ENCODE results near the gene NDE1.

NDE1 gene

GRCh38 chr16:15636392-15636873 lies 13.6 kb upstream of the NDE1 start:
- Histone ChIP-seq H3K9ac (ENCODE audit: low read depth, low read length, poor library complexity) (no peak overlapping the region), H3K23ac (ENCODE audit: low read depth, low read length, poor library complexity) (no peak overlapping the region), H3K79me1 (ENCODE audit: low read depth, low read length) (peaks cover 5% of the 10 kb centered on the region), H4K91ac (ENCODE audit: low read depth, low read length, poor library complexity) (no peak overlapping the region), H3K36me3 (replicated peaks in 1 of 2; ENCODE audit: control insufficient read depth in 2 of 2, insufficient read depth in 2 of 2, low read length in 2 of 2) (peaks cover 28 to 79% of the 10 kb centered on the region in 2 donors), H3K14ac (ENCODE audit: low read length) (no peak overlapping the region), H3K27me3 (ENCODE audit: control insufficient read depth in 3 of 3, insufficient read depth in 3 of 3, low read depth in 1 of 3, low read length in 3 of 3) (no peaks in the 10 kb centered on the region), H2AFZ (ENCODE audit: low read length) (no peak overlapping the region), H3K9me3 (replicated peaks in 1 of 2; ENCODE audit: control insufficient read depth in 2 of 2, insufficient read depth in 1 of 2, low read depth in 1 of 2, low read length in 2 of 2) (no peaks in the 10 kb centered on the region), H2BK5ac (ENCODE audit: low read length) (no peak overlapping the region), H3K4me2 (ENCODE audit: insufficient read depth, low read length, poor library complexity, severe bottlenecking) (no peak overlapping the region), H2BK15ac (ENCODE audit: low read length) (no peak overlapping the region), H3K4me3 (ENCODE audit: low read length in 2 of 2) (no peak overlapping the region), H2AK5ac (ENCODE audit: low read depth, low read length) (no peak overlapping the region), H3K4me1 (ENCODE audit: control insufficient read depth in 2 of 2, insufficient read depth in 1 of 2, low read depth in 1 of 2, low read length in 2 of 2) (no peaks in the 10 kb centered on the region), H3K18ac (ENCODE audit: low read length) (no peak overlapping the region), H3K4ac (ENCODE audit: low read length) (no peak overlapping the region), H4K8ac (ENCODE audit: low read depth, low read length) (no peak overlapping the region), H2BK12ac (ENCODE audit: low read length) (no peak overlapping the region), H2BK120ac (ENCODE audit: low read depth, low read length) (no peak overlapping the region), H3K27ac (replicated peaks; ENCODE audit: low read length) (no peak overlapping the region)
- DNase-seq (ENCODE audit: low spot score) = no peak

- no peak overlapping the region for H3K4me2 ChIP-seq (ENCODE audit: insufficient read depth, low read length, poor library complexity, severe bottlenecking)
- whole genome bisulfite sequencing, 2 donors (ENCODE audit: extremely low coverage in 2 of 2, insufficient read length in 2 of 2, insufficient replicate concordance in 1 of 2) = no CpG with 5 or more reads among the region's 11 CpGs
- no peak overlapping the region for H3K4me3 ChIP-seq (ENCODE audit: low read length in 2 of 2)
- no peak overlapping the region for H2BK15ac ChIP-seq (ENCODE audit: low read length)
- no peak overlapping the region for H4K8ac ChIP-seq (ENCODE audit: low read depth, low read length)
- no peaks in the 10 kb centered on the region for H3K27me3 ChIP-seq (ENCODE audit: control insufficient read depth in 3 of 3, insufficient read depth in 3 of 3, low read depth in 1 of 3, low read length in 3 of 3)
- no peak overlapping the region for H3K27ac ChIP-seq (replicated peaks; ENCODE audit: low read length)
- no peak overlapping the region for H3K14ac ChIP-seq (ENCODE audit: low read length)
- peaks cover 3 to 7% of the 10 kb centered on the region in 2 donors for H3K4me1 ChIP-seq (ENCODE audit: control insufficient read depth in 2 of 2, insufficient read depth in 1 of 2, low read depth in 1 of 2, low read length in 2 of 2)
- H3K79me1 ChIP-seq (ENCODE audit: low read depth, low read length) = peaks cover 5% of the 10 kb centered on the region
- H3K4ac ChIP-seq (ENCODE audit: low read length) = no peak overlapping the region
- no peak overlapping the region for H4K91ac ChIP-seq (ENCODE audit: low read depth, low read length, poor library complexity)
- no peak overlapping the region for H3K9ac ChIP-seq (ENCODE audit: low read depth, low read length, poor library complexity)
- H2BK120ac ChIP-seq (ENCODE audit: low read depth, low read length) = no peak overlapping the region
- no peak overlapping the region for H2AFZ ChIP-seq (ENCODE audit: low read length)
- DNase-seq (ENCODE audit: low spot score) = no peak
- no peaks in the 10 kb centered on the region for H3K9me3 ChIP-seq (replicated peaks in 1 of 2; ENCODE audit: control insufficient read depth in 2 of 2, insufficient read depth in 1 of 2, low read depth in 1 of 2, low read length in 2 of 2)
- H2BK12ac ChIP-seq (ENCODE audit: low read length) = no peak overlapping the region
- no peak overlapping the region for H2AK5ac ChIP-seq (ENCODE audit: low read depth, low read length)
- H3K18ac ChIP-seq (ENCODE audit: low read length) = no peak overlapping the region
- no peak overlapping the region for H2BK5ac ChIP-seq (ENCODE audit: low read length)
- H3K36me3 ChIP-seq (replicated peaks in 1 of 2; ENCODE audit: control insufficient read depth in 2 of 2, insufficient read depth in 2 of 2, low read length in 2 of 2) = peaks cover 25 to 52% of the 10 kb centered on the region in 2 donors
- H3K23ac ChIP-seq (ENCODE audit: low read depth, low read length, poor library complexity) = no peak overlapping the region
Measured at GRCh38 chr16:15639061-15639568, 10.9 kb upstream of the NDE1 start.

- Histone ChIP-seq H2BK15ac (ENCODE audit: low read length) (no peak overlapping the region), H4K91ac (ENCODE audit: low read depth, low read length, poor library complexity) (no peak overlapping the region), H3K4me3 (ENCODE audit: low read length in 2 of 2) (no peak overlapping the region), H3K18ac (ENCODE audit: low read length) (no peak overlapping the region), H3K9me3 (replicated peaks in 1 of 2; ENCODE audit: control insufficient read depth in 2 of 2, insufficient read depth in 1 of 2, low read depth in 1 of 2, low read length in 2 of 2) (no peaks in the 10 kb centered on the region), H4K8ac (ENCODE audit: low read depth, low read length) (no peak overlapping the region), H2BK5ac (ENCODE audit: low read length) (no peak overlapping the region), H3K14ac (ENCODE audit: low read length) (no peak overlapping the region), H2AFZ (ENCODE audit: low read length) (no peak overlapping the region), H2BK12ac (ENCODE audit: low read length) (no peak overlapping the region), H3K9ac (ENCODE audit: low read depth, low read length, poor library complexity) (no peak overlapping the region), H3K4ac (ENCODE audit: low read length) (no peak overlapping the region), H3K27ac (replicated peaks; ENCODE audit: low read length) (no peak overlapping the region), H3K4me1 (ENCODE audit: control insufficient read depth in 2 of 2, insufficient read depth in 1 of 2, low read depth in 1 of 2, low read length in 2 of 2) (peaks cover 5 to 11% of the 10 kb centered on the region in 2 donors), H2AK5ac (ENCODE audit: low read depth, low read length) (no peak overlapping the region), H3K4me2 (ENCODE audit: insufficient read depth, low read length, poor library complexity, severe bottlenecking) (no peak overlapping the region), H3K27me3 (ENCODE audit: control insufficient read depth in 3 of 3, insufficient read depth in 3 of 3, low read depth in 1 of 3, low read length in 3 of 3) (no peaks in the 10 kb centered on the region), H2BK120ac (ENCODE audit: low read depth, low read length) (no peak overlapping the region), H3K36me3 (replicated peaks in 1 of 2; ENCODE audit: control insufficient read depth in 2 of 2, insufficient read depth in 2 of 2, low read length in 2 of 2) (peaks cover 15 to 34% of the 10 kb centered on the region in 2 donors), H3K23ac (ENCODE audit: low read depth, low read length, poor library complexity) (no peak overlapping the region), H3K79me1 (ENCODE audit: low read depth, low read length) (peaks cover 4% of the 10 kb centered on the region)
- WGBS, 2 donors (ENCODE audit: extremely low coverage in 2 of 2, insufficient read length in 2 of 2, insufficient replicate concordance in 1 of 2) = no CpG with 5 or more reads among the region's 4 CpGs
- DNase-seq (ENCODE audit: low spot score) = no peak
Measured at GRCh38 chr16:15640966-15641365, 9.1 kb upstream of the NDE1 start.

- peaks cover 3% of the 10 kb centered on the region for H3K79me1 ChIP-seq (ENCODE audit: low read depth, low read length)
- H3K27me3 ChIP-seq (ENCODE audit: control insufficient read depth in 3 of 3, insufficient read depth in 3 of 3, low read depth in 1 of 3, low read length in 3 of 3) = no peaks in the 10 kb centered on the region
- DNase-seq (ENCODE audit: low spot score) = no peak
- no peak overlapping the region for H3K4ac ChIP-seq (ENCODE audit: low read length)
- no peaks in the 10 kb centered on the region for H3K9me3 ChIP-seq (replicated peaks in 1 of 2; ENCODE audit: control insufficient read depth in 2 of 2, insufficient read depth in 1 of 2, low read depth in 1 of 2, low read length in 2 of 2)
- peak overlapping the region; percentile 59 for H3K4me2 ChIP-seq (ENCODE audit: insufficient read depth, low read length, poor library complexity, severe bottlenecking)
- H3K14ac ChIP-seq (ENCODE audit: low read length) = no peak overlapping the region
- H3K4me1 ChIP-seq (ENCODE audit: control insufficient read depth in 2 of 2, insufficient read depth in 1 of 2, low read depth in 1 of 2, low read length in 2 of 2) = peaks cover 5 to 11% of the 10 kb centered on the region in 2 donors
- WGBS, 2 donors (ENCODE audit: extremely low coverage in 2 of 2, insufficient read length in 2 of 2, insufficient replicate concordance in 1 of 2) = no CpG with 5 or more reads among the region's 15 CpGs
- no peak overlapping the region for H2BK15ac ChIP-seq (ENCODE audit: low read length)
- no peak overlapping the region for H4K91ac ChIP-seq (ENCODE audit: low read depth, low read length, poor library complexity)
- peak overlapping the region; percentile 96 to 99 for H3K4me3 ChIP-seq (ENCODE audit: low read length in 2 of 2)
- peaks cover 8 to 24% of the 10 kb centered on the region in 2 donors for H3K36me3 ChIP-seq (replicated peaks in 1 of 2; ENCODE audit: control insufficient read depth in 2 of 2, insufficient read depth in 2 of 2, low read length in 2 of 2)
- H3K18ac ChIP-seq (ENCODE audit: low read length) = no peak overlapping the region
- H2BK12ac ChIP-seq (ENCODE audit: low read length) = no peak overlapping the region
- no peak overlapping the region for H3K9ac ChIP-seq (ENCODE audit: low read depth, low read length, poor library complexity)
- peak overlapping the region; percentile 97 for H2AFZ ChIP-seq (ENCODE audit: low read length)
- H2AK5ac ChIP-seq (ENCODE audit: low read depth, low read length) = no peak overlapping the region
- no peak overlapping the region for H2BK120ac ChIP-seq (ENCODE audit: low read depth, low read length)
- H3K27ac ChIP-seq (replicated peaks; ENCODE audit: low read length) = peak overlapping the region; percentile 97
- no peak overlapping the region for H2BK5ac ChIP-seq (ENCODE audit: low read length)
- no peak overlapping the region for H3K23ac ChIP-seq (ENCODE audit: low read depth, low read length, poor library complexity)
- no peak overlapping the region for H4K8ac ChIP-seq (ENCODE audit: low read depth, low read length)
Measured at GRCh38 chr16:15641753-15642556, 8.1 kb upstream of the NDE1 start.

Measured in neuronal stem cell (in vitro differentiated cells).